GM21367 (cell line): Measurements from ENCODE around the gene DOCK10.

Experiments used
- ATAC-seq: cut with Tn5 transposase; IDR thresholded peaks from one replicate; pipeline ENCODE4 v1.9.1; 2021; ENCODE audit not compliant: unreplicated experiment

Gene DOCK10

GRCh38 chr2:224885836-224886547 is 156.3 kb downstream of the DOCK10 start:
- peak; percentile 63 for ATAC-seq

- no peak for ATAC-seq
These were observed 157.0 kb downstream of the DOCK10 start for GRCh38 chr2:224885291-224885690.

GRCh38 chr2:224884188-224884587 is 158.1 kb downstream of the DOCK10 start:
- no peak for ATAC-seq

- no peak for ATAC-seq
These were observed 158.6 kb downstream of the DOCK10 start for GRCh38 chr2:224883700-224884099.

GRCh38 chr2:224883172-224883516 is 159.1 kb downstream of the DOCK10 start:
- ATAC-seq: no peak

GRCh38 chr2:224882291-224883171 is 159.7 kb downstream of the DOCK10 start:
- ATAC-seq: no peak

- ATAC-seq: no peak
These were observed 160.4 kb downstream of the DOCK10 start for GRCh38 chr2:224881846-224882245.

- no peak for ATAC-seq
These were observed 165.7 kb downstream of the DOCK10 start for GRCh38 chr2:224876522-224876921.

- peak; percentile 87 for ATAC-seq
These were observed 166.4 kb downstream of the DOCK10 start for GRCh38 chr2:224875841-224876240.

- ATAC-seq: no peak
These were observed 167.1 kb downstream of the DOCK10 start for GRCh38 chr2:224875153-224875552.

- ATAC-seq: no peak
These were observed 170.5 kb downstream of the DOCK10 start for GRCh38 chr2:224871813-224872212.

- ATAC-seq: no peak
These were observed 171.9 kb downstream of the DOCK10 start for GRCh38 chr2:224870341-224870740.

- no peak for ATAC-seq
These were observed 172.6 kb downstream of the DOCK10 start for GRCh38 chr2:224869601-224870233.

- ATAC-seq: no peak
These were observed 177.3 kb downstream of the DOCK10 start for GRCh38 chr2:224865016-224865415.

- no peak for ATAC-seq
These were observed 181.0 kb downstream of the DOCK10 start for GRCh38 chr2:224861266-224861665.

- no peak for ATAC-seq
These were observed 181.5 kb downstream of the DOCK10 start for GRCh38 chr2:224860786-224861185.

GRCh38 chr2:224851811-224852210 is 190.5 kb downstream of the DOCK10 start:
- no peak for ATAC-seq

- no peak for ATAC-seq
These were observed 192.2 kb downstream of the DOCK10 start for GRCh38 chr2:224850081-224850480.

- no peak for ATAC-seq
These were observed 193.0 kb downstream of the DOCK10 start for GRCh38 chr2:224849264-224849663.

GRCh38 chr2:224847961-224848850 is 194.1 kb downstream of the DOCK10 start:
- ATAC-seq: no peak

GRCh38 chr2:224847381-224847780 is 194.9 kb downstream of the DOCK10 start:
- ATAC-seq: no peak
